ENCODE data around the gene ASTN2. TPM values are rescaled to one million over a fixed set of nuclear protein-coding genes. Genes with fewer than 3 reads are reported as not detected.

ASTN2 gene
- total and polyA plus RNA-seq, 2 donors (not counting 3 experiments of a cell fraction or from before 2014, with no cell fraction given), result 1.0 to 1.9 TPM

DNA sequence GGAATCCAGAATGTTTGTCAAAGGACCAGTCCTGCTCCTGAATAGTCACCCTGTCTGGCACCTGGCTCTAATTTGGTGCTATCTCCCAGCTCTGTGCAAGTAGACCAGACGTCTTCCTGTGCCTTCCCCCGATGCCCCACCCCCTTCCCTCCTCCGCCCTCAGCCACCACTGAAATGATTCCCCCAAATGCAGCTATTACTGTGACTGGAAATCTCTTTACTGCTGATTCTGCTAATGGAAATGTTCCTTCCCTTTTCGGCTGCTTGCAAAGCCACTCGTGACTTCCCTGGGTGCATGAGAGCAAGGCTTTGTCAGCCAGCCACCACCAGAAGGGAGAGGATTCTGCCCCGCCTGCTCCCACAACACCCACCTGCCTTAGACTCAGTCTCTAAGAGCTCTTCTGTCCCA lies 11.4 kb downstream of the ASTN2 start:
- no peaks in the 10 kb centered on the region for H3K9me3 ChIP-seq (replicated peaks; ENCODE audit: control insufficient read depth, insufficient read depth, low read length)
- no peaks in the 10 kb centered on the region for H3K4me1 ChIP-seq (ENCODE audit: control insufficient read depth, extremely low read depth, insufficient read depth, low read length)
- H3K9me1 ChIP-seq (replicated peaks; ENCODE audit: control insufficient read depth, extremely low read depth, insufficient read depth, low read length), result no peaks in the 10 kb centered on the region
- no peaks in the 10 kb centered on the region for H3K36me3 ChIP-seq (ENCODE audit: control insufficient read depth in 2 of 2, extremely low read depth in 1 of 2, insufficient read depth in 2 of 2, low read length in 2 of 2)
- H4K20me1 ChIP-seq (replicated peaks; ENCODE audit: control insufficient read depth, extremely low read depth, insufficient read depth, low read length), result no peaks in the 10 kb centered on the region
- no peak overlapping the region for H3K4me3 ChIP-seq (replicated peaks in 1 of 3; ENCODE audit: insufficient read depth in 1 of 3, low read depth in 1 of 3, low read length in 3 of 3)
- BruUV-seq (replicated peaks), result no TSS peak
- CTCF ChIA-PET, result no interaction called here
- dilution Hi-C loops (cut with MboI; ENCODE audit: extremely low pct_ligation_motif_present, low sequenced_read_pairs), result no loop called here
- no peaks in the 10 kb centered on the region for H3K79me2 ChIP-seq (ENCODE audit: control insufficient read depth, insufficient read depth, low read length)
- no peak for TF ChIP-seq EZH2 (IDR thresholded peaks at IDR 0.05; ENCODE audit: borderline replicate concordance, low read depth, low read length, severe bottlenecking)
- no peak for TF ChIP-seq POLR2AphosphoS5 (IDR thresholded peaks at IDR 0.05; ENCODE audit: insufficient read depth, low read depth, low read length)
- no peak for TF ChIP-seq POLR2A (IDR thresholded peaks at IDR 0.05; ENCODE audit: low read depth, low read length)
- TF ChIP-seq FOS (IDR thresholded peaks at IDR 0.05; ENCODE audit: borderline replicate concordance, insufficient read depth, low read length), result no peak
- TF ChIP-seq GATA2 (IDR thresholded peaks at IDR 0.05; ENCODE audit: insufficient read depth, insufficient read length, low read depth, low read length), result no peak
- TF ChIP-seq JUN (IDR thresholded peaks at IDR 0.05; ENCODE audit: borderline replicate concordance, insufficient read depth, insufficient read length, low read depth), result no peak
- TF ChIP-seq, protein P1, sequence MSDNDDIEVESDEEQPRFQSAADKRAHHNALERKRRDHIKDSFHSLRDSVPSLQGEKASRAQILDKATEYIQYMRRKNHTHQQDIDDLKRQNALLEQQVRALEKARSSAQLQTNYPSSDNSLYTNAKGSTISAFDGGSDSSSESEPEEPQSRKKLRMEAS (IDR thresholded peaks at IDR 0.05; ENCODE audit: insufficient read depth, insufficient read length), result no peak
- TF ChIP-seq MYC (IDR thresholded peaks at IDR 0.05; ENCODE audit: low read depth, low read length), result no peak
- no peak for TF ChIP-seq CTCF (IDR thresholded peaks at IDR 0.05; ENCODE audit: extremely low read depth in 1 of 2, insufficient read depth in 1 of 2, low read depth in 1 of 2, low read length in 2 of 2)
- DNase-seq (ENCODE audit: low read depth, low spot score) (no peak), FAIRE-seq (no peak)
- no peak overlapping the region for H3K9ac ChIP-seq (replicated peaks; ENCODE audit: extremely low read depth, insufficient read depth, low read length)
- intact Hi-C loops (cut with micrococcal nuclease), result no loop called here
- POLR2A ChIA-PET, result no interaction called here
- H3K27me3 ChIP-seq (ENCODE audit: control insufficient read depth in 2 of 2, insufficient read depth in 2 of 2, low read length in 2 of 2), result no peaks in the 10 kb centered on the region
- no peak overlapping the region for H2AFZ ChIP-seq (ENCODE audit: low read depth, low read length)
- H3K4me2 ChIP-seq (ENCODE audit: insufficient read depth, low read length), result no peak overlapping the region
- no peak overlapping the region for H3K27ac ChIP-seq (ENCODE audit: insufficient read depth, low read depth, low read length)

Data from endothelial cell of umbilical vein (primary cell).